Keratinocyte (primary cell): ENCODE measurements around the gene TACR2. TPM values are rescaled to one million over a fixed set of nuclear protein-coding genes. Genes with fewer than 3 reads are reported as not detected.

Experiments used
- DNase-seq: peaks from one replicate; pipeline ENCODE4 v3.0.0-alpha.2; 2011; ENCODE audit warnings: low read depth, missing footprints, low spot score
- FAIRE-seq: peaks from 2 replicates; lab custom pipeline; 2011; peaks lifted over from hg19 to GRCh38; lab: Jason Lieb, UNC
- H2AFZ ChIP-seq: 2 replicates; pipeline ENCODE4 v1.6.0; 2012; ENCODE audit warnings: low read length, control low read depth, inconsistent platforms; ENCODE audit not compliant: control insufficient read depth
- H3K27ac ChIP-seq: 2 replicates; pipeline ENCODE4 v1.5.1; 2011; ENCODE audit warnings: low read length; ENCODE audit not compliant: control insufficient read depth, insufficient read depth
- H3K27me3 ChIP-seq: 3 replicates; pipeline ENCODE4 v1.6.0; 2011; ENCODE audit warnings: low read length; ENCODE audit not compliant: control insufficient read depth, insufficient read depth; ENCODE audit errors: extremely low read depth
- H3K36me3 ChIP-seq, 2 experiments: 2 replicates in 1 of 2; 3 replicates in 1 of 2; pipeline ENCODE4 v1.5.1; 2011; ENCODE audit warnings: low read length in 2 of 2, mild to moderate bottlenecking in 1 of 2; ENCODE audit not compliant: control insufficient read depth in 2 of 2, insufficient read depth in 2 of 2; ENCODE audit errors: extremely low read depth in 1 of 2
- H3K4me1 ChIP-seq: 3 replicates; pipeline ENCODE4 v1.5.1; 2011; ENCODE audit warnings: low read length; ENCODE audit not compliant: control insufficient read depth, insufficient read depth; ENCODE audit errors: extremely low read depth
- H3K4me2 ChIP-seq: 3 replicates; pipeline ENCODE4 v1.6.0; 2011; ENCODE audit warnings: low read depth, low read length; ENCODE audit not compliant: control insufficient read depth, insufficient read depth; ENCODE audit errors: extremely low read depth
- H3K4me3 ChIP-seq, 3 experiments: fragments of 200-600 bp in 1 of 3; sonication (generic) in 1 of 3; 2 replicates in 2 of 3; 3 replicates in 1 of 3; pipeline ENCODE4 v1.5.1; 2011 to 2016; ENCODE audit warnings: low read length in 3 of 3, mild to moderate bottlenecking in 3 of 3, control low read depth in 2 of 3, inconsistent platforms in 1 of 3, low read depth in 1 of 3, mixed read lengths in 1 of 3, mixed run types in 1 of 3, moderate library complexity in 1 of 3; ENCODE audit not compliant: control insufficient read depth in 2 of 3, insufficient read depth in 2 of 3; ENCODE audit errors: extremely low read depth in 1 of 3
- H3K79me2 ChIP-seq: 2 replicates; pipeline ENCODE4 v1.6.0; 2012; ENCODE audit warnings: low read length; ENCODE audit not compliant: control insufficient read depth, insufficient read depth
- H3K9ac ChIP-seq: 3 replicates; pipeline ENCODE4 v1.6.0; 2011; ENCODE audit warnings: low read length; ENCODE audit not compliant: control insufficient read depth, insufficient read depth; ENCODE audit errors: extremely low read depth
- H3K9me1 ChIP-seq: 3 replicates; pipeline ENCODE4 v1.6.0; 2011; ENCODE audit warnings: low read length; ENCODE audit not compliant: control insufficient read depth, insufficient read depth; ENCODE audit errors: extremely low read depth
- H3K9me3 ChIP-seq: 2 replicates; pipeline ENCODE4 v1.5.1; 2012; ENCODE audit warnings: low read depth, low read length; ENCODE audit not compliant: control insufficient read depth
- H4K20me1 ChIP-seq: 3 replicates; pipeline ENCODE4 v1.6.0; 2011; ENCODE audit warnings: low read length; ENCODE audit not compliant: control insufficient read depth, insufficient read depth; ENCODE audit errors: extremely low read depth
- EZH2 ChIP-seq: IDR thresholded peaks from one replicate; pipeline ENCODE4 v1.6.1; 2012; ENCODE audit warnings: inconsistent platforms, mild to moderate bottlenecking, low read length, moderate library complexity
- dilution Hi-C: fragments of 300-500 bp; cut with MboI; formaldehyde crosslinking; loops from one replicate; pipeline ENCODE4 v1.7.0; 2020; ENCODE audit warnings: low sequenced_read_pairs; ENCODE audit not compliant: extremely low pct_ligation_motif_present
- polyA plus RNA-seq, 5 experiments: library from polyadenylated mRNA; depleted of rRNA in 3 of 5; stranded (reverse) in 3 of 5; stranded (forward) in 1 of 5; unstranded in 1 of 5; fragments of >200 nt; gene quantifications; 1 replicate in 1 of 5; 2 replicates in 3 of 5; 3 replicates in 1 of 5; pipeline versions ENCODE4 v1.2.1 to v1.2.3, GENCODE V29; 2011 to 2012; ENCODE audit warnings: missing spikeins in 2 of 5, low read depth in 1 of 5, low replicate concordance in 1 of 5
- TF ChIP-seq, protein P1 (sequence below), 3 experiments: IDR thresholded peaks in 1 of 3; conservative IDR thresholded peaks in 1 of 3; optimal IDR thresholded peaks in 1 of 3; 2 replicates in 2 of 3; 3 replicates in 1 of 3; pipeline versions ENCODE3 to v1.5.1; 2011; ENCODE audit warnings: low read length in 3 of 3, mild to moderate bottlenecking in 3 of 3, moderate library complexity in 2 of 3, control low read depth in 1 of 3, inconsistent platforms in 1 of 3; ENCODE audit not compliant: insufficient read depth in 2 of 3; ENCODE audit errors: extremely low read depth in 1 of 3

TACR2 gene
- polyA plus RNA-seq, 1 donor (not counting 4 experiments of a cell fraction or from before 2014, with no cell fraction given): 0.07 TPM

- no peak overlapping the region for H3K27ac ChIP-seq
- H3K79me2 ChIP-seq: no peaks in the 10 kb centered on the region
- H3K4me1 ChIP-seq: peaks cover 5% of the 10 kb centered on the region
- DNase-seq (no peak), FAIRE-seq (no peak)
- dilution Hi-C loops: no loop called here
- H3K9me3 ChIP-seq: no peaks in the 10 kb centered on the region
- H2AFZ ChIP-seq: no peak overlapping the region
- H4K20me1 ChIP-seq: no peaks in the 10 kb centered on the region
- H3K4me3 ChIP-seq: no peak overlapping the region
- no peaks in the 10 kb centered on the region for H3K9me1 ChIP-seq
- H3K9ac ChIP-seq: no peak overlapping the region
- no peaks in the 10 kb centered on the region for H3K27me3 ChIP-seq
- H3K4me2 ChIP-seq: no peak overlapping the region
- TF ChIP-seq EZH2: no peak
- TF ChIP-seq, protein P1, sequence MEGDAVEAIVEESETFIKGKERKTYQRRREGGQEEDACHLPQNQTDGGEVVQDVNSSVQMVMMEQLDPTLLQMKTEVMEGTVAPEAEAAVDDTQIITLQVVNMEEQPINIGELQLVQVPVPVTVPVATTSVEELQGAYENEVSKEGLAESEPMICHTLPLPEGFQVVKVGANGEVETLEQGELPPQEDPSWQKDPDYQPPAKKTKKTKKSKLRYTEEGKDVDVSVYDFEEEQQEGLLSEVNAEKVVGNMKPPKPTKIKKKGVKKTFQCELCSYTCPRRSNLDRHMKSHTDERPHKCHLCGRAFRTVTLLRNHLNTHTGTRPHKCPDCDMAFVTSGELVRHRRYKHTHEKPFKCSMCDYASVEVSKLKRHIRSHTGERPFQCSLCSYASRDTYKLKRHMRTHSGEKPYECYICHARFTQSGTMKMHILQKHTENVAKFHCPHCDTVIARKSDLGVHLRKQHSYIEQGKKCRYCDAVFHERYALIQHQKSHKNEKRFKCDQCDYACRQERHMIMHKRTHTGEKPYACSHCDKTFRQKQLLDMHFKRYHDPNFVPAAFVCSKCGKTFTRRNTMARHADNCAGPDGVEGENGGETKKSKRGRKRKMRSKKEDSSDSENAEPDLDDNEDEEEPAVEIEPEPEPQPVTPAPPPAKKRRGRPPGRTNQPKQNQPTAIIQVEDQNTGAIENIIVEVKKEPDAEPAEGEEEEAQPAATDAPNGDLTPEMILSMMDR (optimal IDR thresholded peaks at IDR 0.05 in 1 of 3, IDR thresholded peaks at IDR 0.05 in 1 of 3, conservative IDR thresholded peaks at IDR 0.05 in 1 of 3; ENCODE audit: extremely low read depth in 1 of 3, insufficient read depth in 2 of 3, low read length in 3 of 3): no peak
- no peaks in the 10 kb centered on the region for H3K36me3 ChIP-seq
Measured at GRCh38 chr10:69415951-69416350, 767 bp downstream of the TACR2 start.

DNA sequence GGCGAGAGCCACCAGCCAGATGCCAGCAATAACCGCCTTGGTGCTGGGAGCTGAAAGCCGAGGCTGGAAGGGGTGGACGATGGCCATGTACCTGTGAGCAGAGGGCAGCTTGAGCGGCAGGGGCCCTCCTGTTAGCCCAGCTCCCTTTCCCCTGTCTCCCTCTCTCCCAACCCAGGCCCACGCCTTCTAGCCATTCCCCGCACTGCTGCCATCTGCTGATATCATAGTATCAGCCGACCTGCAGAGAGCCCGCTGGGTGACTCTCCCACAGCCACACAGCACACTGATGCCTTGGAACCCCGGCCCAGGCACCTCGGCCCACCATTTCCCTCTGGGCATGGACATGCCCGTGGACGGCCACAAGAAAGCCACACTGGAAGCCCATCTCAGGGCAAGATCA, 1.7 kb downstream of the TACR2 start:
- H3K79me2 ChIP-seq: no peaks in the 10 kb centered on the region
- no peaks in the 10 kb centered on the region for H3K9me1 ChIP-seq
- no peak overlapping the region for H2AFZ ChIP-seq
- H3K27me3 ChIP-seq: no peaks in the 10 kb centered on the region
- DNase-seq (no peak), FAIRE-seq (no peak)
- H3K27ac ChIP-seq: no peak overlapping the region
- H3K9me3 ChIP-seq: no peaks in the 10 kb centered on the region
- H3K4me1 ChIP-seq: peaks cover 5% of the 10 kb centered on the region
- H3K4me2 ChIP-seq: no peak overlapping the region
- no peaks in the 10 kb centered on the region for H4K20me1 ChIP-seq
- H3K9ac ChIP-seq: no peak overlapping the region
- H3K4me3 ChIP-seq: no peak overlapping the region
- TF ChIP-seq, protein P1 (optimal IDR thresholded peaks at IDR 0.05 in 1 of 3, IDR thresholded peaks at IDR 0.05 in 1 of 3, conservative IDR thresholded peaks at IDR 0.05 in 1 of 3; ENCODE audit: extremely low read depth in 1 of 3, insufficient read depth in 2 of 3, low read length in 3 of 3): no peak
- no peak for TF ChIP-seq EZH2
- dilution Hi-C loops: no loop called here
- no peaks in the 10 kb centered on the region for H3K36me3 ChIP-seq
